HG03196 (cell line): ENCODE measurements around the gene SCN4A.
"Not testable (repeated sequence)": the region's sequence is repeated elsewhere in the genome, so short reads cannot be mapped to it uniquely, and the experiment has no call there.

Source experiments
- ATAC-seq: cut with Tn5 transposase; IDR thresholded peaks from one replicate; pipeline ENCODE4 v1.9.1; 2021; ENCODE audit not compliant: unreplicated experiment

Gene SCN4A

DNA sequence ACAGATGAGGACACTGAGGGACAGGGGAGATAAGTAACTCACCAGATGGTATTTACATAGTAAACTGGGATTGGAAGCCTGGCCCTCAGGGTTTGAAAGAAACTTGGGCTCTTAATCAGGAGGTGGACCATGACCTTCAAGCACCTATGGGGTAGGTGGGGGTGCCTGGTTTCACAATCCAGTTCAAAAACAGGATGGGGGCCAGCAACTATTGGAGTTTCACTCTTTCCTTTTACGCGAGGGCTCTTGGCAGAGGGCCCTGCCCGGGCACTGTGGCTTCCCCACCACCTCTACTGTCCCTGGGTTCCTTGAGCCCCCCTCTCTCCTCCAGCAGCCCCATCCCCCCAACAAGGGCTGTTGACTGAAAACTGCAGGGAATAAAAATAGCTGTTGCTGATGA lies 14.1 kb upstream of the SCN4A start:
- ATAC-seq: no peak

DNA sequence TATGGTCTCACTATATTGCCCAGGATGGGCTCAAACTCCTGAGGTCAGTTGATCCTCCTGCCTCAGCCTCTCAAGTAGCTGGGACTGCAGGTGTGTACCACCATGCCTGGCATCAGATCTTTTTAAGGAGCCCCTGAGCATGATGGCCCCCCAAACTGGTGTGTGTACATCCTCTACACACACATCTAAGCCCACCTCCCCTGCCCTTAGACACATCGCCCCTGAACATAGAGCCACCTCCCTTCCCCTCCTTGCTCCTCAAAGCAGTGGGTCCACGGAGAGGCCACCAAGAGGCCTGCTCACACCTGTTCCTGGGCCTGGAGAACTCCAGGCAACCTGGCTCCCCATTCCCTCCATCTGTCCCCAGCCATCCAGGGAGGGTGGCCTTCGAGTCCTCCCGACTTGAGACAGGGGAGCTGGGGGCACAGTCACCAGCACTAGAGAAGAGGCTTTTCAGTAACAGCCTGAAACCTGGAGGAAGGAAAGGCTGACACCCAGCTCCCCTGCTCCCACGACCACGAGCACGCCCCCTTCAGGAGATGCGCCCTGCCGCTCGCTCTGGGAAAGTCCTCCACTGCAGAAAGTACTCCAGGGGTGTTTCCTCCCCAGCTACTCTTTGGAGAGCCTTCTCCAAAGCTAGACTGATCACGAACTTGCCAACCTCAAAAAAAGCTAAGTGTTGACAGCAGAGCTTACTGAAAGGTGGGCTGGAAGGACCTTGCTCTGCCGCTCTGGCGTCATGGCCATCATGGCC lies 12.8 kb upstream of the SCN4A start:
- no peak for ATAC-seq

DNA sequence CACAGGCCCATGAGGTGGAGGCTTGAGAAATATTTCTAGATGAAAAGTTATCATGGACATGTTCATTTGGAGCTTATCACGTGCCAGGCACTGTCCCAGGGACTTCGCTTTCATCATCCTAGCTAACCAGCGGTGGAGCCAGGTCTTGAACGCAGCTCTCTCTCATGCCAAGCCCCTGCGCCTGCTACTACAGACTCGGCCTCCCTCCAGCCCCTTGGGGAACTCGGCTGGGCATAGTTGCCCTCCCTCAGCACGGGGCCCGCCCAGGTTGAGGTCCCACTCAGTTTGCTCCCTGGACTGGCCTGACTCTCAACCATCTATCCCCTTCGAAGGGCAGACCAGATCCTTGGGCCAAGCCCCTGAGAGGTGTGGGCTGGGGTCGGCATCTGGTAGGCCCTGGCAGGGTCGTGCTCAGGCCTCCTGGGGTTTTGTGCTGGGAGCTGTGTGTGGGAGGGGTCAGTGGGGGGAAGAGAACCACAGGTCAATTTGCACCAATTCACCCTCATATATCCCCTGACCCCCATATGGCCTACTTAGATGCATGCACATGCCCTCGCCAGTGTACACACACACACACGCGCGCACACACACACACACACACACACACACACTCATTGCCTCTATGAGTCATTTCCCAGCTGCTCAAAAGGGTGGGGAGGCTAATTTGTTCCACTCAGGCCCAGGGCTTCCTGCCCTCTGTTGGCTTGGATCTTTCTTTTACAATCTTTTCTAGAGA lies 12.1 kb upstream of the SCN4A start:
- ATAC-seq: no peak

DNA sequence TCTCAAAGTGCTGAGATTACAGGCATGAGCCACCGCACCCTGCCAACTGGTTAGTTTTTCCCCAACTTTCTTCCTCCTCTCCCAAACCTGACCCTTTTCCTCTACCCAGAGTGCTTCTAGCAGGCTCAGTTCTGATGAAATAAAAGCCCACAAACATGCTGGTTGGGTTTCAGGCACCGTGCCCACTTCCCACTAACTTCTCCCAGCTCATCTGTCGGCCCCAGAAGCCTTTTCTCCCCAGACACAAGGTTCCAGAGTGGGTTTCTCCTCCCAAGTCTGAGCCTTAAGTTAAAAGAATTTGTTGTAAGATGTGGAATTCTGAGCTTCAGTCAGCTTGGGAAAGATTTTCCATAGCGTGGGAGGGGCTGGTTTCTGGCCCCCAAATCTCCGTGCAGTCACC lies 11.5 kb upstream of the SCN4A start:
- no peak for ATAC-seq

DNA sequence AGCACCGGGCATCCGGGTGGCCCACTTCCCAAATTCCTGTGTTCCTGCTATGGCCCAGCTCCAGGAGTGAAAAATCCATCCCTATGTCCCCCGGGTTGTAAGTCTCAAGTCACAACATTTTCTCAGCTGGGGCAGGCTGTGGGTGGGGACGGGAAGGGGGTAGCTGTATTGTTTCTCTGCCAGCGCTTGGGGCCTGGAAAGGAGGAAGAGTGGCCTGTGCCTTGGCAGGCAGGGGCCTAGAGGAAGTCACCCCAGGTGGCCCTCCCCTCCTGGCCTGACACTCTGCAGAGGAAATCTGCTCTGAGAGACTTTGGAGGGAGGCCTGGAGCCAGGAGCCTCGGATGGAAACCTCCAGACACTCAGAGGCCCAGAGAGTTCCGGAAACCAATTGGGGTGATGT lies 10.6 kb upstream of the SCN4A start:
- ATAC-seq: no peak

DNA sequence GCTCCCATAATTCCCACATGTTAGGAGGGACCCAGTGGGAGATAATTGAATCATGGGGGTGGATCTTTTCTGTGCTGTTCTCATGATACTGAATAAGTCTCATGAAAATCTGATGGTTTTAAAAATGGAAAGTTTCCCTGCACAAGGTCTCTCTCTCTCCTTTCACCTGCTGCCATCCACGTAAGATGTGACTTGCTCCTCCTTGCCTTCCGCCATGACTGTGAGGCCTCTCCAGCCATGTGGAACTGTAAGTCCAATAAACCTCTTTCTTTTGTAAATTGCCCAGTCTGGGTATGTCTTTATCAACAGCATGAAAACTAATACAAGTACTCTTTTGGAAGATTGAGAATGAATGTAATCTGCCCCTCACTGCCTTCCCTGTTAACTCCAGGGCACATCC lies 9.9 kb upstream of the SCN4A start:
- ATAC-seq: not testable (repeated sequence)

DNA sequence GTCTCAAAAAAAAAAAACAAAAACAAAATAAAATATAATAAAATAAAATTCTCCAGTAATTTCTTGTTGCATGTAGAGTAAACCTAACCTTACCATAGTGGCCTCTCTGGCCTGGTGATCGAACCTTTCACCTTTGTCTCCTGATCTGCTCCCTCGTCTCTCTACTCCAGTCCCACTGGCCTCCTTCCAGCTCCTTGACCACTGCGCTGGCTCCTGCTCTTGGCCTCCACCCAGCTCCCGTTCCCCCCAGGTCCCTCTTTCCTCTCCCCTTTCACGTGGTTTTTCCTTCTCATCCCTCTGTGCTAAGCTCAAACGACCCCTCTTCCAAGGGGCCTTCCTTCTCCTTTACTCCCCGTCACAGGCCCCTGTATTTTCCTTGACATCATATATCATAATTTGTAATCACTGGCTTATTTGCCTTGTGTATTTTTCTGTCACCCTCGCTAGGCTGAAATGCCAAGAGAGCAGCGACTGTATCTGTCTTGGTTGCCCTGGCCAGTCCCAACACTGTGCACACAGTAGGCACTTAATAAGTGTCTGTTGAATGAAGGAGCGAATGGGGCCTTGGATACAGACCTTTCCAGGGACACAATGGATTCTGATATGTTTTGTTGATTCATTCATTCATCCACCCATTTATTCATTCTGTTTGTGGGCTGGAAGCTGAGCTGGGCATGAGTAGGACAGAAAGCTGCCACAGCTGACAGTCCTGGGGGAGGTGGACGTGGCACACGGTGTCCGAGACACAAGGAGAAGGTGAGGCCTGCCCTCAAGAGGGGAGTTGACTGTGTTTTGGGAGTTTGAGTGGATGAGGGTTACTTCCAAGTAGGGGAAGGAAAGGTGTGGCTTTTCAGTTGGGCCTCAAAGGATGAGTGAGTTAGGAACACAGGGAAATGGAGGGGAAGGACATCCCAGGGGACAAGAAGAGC lies 5.8 kb upstream of the SCN4A start:
- ATAC-seq: no peak

DNA sequence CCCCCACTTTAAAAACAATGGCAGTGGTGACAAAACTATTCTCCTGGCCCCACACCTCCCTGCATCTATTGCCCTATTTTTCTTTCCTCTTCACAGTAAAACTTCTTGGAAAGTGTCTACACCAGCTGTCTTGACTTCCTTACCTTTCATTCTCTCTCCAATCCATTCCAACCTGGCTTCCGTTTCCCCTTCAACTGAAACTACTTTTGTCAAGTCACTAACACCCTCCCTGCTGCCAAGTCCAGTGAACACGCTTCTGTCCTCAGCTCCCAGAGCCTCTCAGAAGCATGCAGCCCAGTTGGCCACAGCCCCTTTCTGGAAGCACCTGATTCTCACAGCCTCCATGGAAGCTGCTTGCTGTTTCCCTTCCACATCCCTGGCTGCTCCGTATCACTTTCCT lies 4.0 kb upstream of the SCN4A start:
- ATAC-seq: no peak

DNA sequence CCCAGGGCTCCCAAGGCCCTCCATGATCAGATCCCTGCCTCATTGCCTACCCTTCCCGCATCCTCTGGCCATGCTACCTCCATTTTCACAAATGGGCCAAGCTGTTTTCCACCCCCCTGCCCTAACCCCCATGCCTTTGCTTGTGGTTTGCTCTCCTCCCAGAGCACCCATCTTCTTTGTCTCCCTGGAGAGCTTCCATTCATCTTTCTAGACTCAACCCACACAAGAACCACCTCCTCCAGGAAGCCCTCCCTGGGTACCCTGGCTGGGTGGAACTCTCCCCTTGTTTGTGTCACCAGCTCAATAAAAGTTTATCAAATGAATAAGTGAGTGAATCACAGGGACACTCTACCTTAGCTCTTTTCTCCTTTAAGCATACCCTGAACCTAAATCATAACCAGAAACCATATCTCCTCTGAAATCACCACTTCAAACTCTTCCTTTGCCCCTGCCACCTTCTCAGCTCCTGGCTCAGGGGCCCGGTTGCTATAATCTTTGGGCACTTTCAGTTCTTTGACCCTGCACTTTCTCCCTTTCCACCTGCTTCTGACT lies 2.9 kb upstream of the SCN4A start:
- no peak for ATAC-seq

DNA sequence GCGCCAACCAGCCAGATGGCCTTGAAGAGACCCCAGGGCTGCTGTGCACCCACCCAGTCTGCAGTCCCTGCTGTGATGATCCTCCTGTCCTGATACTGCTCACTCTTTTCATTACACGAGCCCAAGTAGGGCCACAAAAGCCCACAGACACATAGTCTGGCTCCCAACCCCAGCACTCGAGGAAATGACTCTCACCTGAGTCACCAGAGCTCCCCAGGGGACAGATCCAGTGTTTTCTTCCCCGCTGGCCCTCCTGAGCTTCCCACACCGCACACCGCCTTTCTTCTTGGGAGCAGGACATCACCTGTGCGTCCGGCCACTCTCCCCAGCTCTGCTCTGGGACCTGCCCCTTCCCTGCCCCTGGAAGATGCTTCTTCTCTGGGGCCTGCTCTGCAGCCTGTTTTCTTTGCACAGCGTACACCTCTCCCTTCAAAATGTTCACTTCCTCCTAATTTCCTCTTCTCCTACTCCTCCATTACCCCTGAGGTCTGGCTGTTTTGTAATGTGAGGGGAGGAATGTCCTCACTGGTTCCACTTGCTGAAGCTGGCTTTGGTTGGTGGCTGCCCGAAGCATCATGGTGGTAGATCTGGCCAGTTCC lies 2.0 kb upstream of the SCN4A start:
- no peak for ATAC-seq

DNA sequence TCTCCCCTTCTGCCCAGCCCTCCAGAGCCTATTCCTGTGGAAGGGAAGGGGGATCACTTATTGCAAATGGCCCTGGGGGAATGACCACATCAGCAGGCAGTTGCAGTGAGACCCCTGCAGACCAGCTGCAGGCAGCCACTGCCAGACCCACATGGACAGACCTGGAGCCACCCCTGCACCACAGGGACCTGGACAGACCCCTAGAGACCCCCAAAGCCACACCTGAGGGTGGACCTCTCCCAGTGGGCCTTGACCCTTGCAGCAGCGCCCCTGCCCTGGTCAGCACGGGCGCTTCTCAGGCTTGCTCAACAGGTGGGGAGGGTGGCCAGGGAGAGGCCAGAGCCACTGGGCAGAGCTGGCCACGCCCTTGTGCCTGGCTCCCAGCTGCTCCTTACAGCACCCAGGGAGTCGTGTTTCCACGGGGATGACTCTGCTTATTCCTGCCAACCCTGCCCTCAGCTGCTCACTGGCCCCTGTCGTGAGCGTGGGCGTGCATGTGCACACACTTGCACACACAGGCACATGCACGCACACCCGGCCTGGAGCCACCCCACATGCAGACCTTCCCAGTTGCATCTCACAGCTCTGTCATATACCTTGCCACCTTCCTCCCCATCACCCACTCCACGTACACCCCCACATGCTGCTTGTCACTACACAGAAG lies 1.3 kb upstream of the SCN4A start:
- ATAC-seq: no peak

DNA sequence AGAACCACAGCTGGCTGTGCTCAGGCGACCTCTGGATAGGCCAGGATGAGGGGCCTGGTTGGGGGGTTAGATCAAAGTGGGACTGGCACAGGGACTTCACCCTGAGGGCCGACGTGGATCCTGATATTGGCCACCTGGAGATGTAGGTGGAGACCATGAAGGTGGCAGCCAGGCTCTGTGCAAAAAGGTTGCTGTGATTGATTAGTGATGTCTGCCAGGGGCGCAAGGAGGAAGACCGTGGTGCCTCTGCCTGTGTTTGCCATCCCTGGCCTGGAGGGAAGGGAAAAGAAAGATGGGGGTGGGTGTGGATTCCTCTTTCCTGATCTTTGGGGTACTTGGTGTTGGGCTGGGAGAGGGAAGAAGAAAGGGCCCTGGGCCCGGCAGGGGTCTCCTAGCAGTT lies 529 bp upstream of the SCN4A start:
- no peak for ATAC-seq

DNA sequence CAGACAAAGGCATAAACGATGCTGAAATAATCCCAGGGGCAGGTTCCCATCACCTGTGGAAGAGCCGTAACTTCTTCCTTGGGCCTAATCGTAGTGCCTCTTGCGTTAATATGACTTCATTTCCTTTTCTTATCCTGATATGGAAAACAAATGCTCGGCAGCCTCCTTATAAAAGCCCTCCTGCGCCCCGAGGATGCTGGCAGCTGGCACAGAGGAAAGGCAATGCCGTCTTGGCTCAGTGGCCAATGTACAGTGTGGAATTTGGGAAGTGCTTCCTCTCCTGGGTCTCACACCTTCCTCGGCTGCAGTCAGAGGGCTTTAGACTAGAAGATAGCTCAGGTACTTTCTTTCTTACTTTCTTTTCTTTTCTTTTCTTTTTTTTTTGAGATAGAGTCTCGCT lies 3.4 kb downstream of the SCN4A start:
- no peak for ATAC-seq

DNA sequence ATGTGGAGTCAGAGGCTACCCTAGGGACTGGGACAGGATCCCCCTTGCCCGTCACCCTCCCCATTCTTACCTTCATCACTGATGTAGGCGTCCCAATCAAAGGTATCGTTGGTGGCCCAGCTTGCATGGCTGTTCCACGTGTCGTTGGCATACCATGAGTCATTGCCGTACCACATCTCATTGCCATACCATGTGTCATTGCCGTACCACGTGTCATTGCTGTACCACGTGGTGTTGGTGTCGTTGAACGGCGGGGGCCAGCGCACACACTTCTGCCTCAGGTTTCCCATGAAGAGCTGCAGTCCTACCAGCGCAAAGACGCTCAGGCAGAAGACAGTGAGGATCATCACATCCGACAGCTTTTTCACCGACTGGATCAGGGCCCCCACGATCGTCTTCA lies 4.8 kb downstream of the SCN4A start:
- ATAC-seq: no peak

DNA sequence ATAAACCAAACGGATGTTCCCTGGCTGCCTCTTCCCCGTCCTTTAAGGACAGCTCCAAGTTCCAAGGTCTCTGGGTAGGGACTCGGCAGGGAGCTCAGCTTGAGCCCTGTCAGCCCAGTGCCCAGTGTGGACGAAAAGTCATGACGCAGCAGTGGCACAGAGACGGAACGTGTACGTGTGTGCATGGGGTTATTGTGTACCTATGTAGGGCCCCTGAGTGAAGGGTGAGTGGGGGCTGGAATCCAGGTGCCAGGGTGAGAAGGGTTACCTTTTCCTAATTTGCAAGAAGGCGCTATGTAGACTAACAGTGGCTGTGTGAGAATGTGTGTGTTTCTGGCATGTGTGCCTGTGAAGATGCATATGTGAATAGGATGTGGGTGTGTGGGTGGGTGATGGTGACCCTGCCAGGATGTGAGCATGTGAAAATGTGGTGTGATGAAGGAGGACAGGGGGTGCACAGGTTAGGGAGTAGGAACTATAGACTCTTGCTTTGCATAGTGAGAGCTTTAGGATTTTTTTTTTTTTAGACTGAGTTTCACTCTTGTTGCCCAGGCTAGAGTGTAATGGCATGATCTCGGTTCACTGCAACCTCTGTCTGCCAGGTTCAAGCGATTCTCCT lies 6.0 kb downstream of the SCN4A start:
- ATAC-seq: no peak

DNA sequence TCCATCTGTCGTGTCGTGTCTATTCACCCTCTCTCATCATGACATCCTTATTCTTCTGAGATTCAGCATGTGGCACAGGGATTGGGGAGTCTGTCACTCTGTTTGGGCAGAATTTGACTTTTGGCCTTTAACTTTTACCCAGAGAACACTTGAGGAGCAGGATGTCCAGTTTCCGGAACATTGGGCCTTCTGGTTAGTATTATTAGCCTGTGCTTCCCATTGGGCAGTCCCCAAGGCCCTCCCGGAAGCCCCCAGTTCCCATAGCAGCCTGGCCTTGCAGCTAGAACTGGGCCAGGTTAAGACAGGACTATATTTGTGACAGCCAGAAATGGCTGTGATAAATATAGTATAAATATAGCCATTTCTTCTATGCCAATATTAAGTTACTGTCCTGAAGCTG lies 9.6 kb downstream of the SCN4A start:
- ATAC-seq: no peak

DNA sequence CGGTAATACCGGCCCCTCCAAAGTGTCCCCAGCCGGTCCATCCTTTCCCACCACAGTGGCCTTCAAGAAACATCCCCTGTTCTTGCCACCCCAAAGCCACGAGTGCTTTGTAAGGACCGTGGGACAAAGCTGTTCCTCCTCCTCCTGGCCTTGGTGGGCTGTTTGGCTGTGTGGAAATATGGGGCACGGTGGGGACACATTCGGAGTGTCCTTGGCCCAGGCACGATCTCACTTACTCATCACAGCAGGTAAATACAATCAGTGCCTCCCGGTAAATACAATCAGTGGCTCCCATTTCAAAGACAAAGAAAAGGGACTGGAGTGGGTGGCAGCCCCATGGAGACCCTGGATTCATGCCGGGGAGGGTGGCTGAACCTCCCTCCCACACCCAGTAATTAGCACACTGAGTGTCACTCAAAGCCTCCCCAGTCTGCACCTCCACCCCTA lies 10.4 kb downstream of the SCN4A start:
- no peak for ATAC-seq

DNA sequence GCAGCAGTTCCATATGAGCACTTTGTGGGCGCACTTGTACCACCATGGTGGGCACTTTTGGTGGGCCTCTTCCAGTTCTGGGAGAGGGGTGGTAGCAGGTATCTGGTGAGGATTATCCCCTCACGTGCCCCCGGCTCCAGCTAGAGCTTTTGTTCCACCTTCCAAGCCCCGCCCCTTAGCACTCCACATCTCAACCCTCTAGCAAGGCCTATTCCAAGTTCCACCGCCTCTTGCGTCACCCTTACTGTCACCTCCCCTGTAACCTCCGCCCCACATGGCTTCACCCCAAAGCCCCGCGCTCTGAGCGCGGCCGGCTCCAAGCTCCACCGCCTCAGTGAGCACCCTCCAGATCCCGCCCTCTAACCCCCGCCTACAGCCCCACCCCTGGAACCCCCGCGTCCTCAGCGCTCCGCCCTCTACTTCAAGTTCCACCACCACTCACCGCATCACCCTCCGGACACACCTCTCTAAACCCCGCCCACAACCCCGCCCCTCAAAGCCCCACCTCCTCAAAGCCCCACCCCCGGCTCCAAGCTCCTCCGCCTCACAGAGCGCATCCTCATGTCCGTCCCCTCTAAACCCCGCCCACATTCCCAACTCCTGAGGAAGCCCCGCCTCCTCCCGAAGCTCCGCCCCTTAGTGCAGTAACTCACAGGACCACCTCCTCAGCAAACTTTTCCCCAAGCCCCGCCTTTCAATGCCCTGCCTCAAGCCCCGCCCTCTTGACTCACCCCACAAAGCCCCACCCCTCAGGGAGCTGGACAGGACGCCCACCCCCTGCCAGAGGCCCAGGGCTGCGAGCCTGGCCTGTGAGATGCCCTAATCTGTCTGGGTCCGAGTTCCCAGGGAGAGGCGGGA lies 11.1 kb downstream of the SCN4A start:
- no peak for ATAC-seq

DNA sequence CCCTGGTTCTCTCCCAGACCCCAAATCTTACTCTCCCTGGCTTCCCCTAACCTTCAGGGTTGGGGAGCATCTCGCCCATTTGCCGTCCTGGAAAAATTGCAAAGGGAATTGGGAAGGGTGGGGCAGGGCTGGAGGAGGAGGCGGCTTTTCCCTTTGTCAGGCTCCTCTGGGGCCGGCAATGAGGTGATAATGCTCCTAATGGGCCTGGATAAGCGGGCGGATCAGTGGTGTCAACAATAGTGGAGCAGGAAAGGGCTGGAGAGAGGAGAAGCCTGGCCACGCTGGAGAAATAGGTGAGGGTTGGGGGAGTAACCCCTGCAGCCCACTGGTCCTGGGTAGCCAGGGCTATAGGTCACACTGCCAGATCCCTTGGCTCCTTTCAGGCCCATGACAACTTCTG lies 12.3 kb downstream of the SCN4A start:
- ATAC-seq: no peak
